ENCODE results near the gene DOP1B.

DNA sequence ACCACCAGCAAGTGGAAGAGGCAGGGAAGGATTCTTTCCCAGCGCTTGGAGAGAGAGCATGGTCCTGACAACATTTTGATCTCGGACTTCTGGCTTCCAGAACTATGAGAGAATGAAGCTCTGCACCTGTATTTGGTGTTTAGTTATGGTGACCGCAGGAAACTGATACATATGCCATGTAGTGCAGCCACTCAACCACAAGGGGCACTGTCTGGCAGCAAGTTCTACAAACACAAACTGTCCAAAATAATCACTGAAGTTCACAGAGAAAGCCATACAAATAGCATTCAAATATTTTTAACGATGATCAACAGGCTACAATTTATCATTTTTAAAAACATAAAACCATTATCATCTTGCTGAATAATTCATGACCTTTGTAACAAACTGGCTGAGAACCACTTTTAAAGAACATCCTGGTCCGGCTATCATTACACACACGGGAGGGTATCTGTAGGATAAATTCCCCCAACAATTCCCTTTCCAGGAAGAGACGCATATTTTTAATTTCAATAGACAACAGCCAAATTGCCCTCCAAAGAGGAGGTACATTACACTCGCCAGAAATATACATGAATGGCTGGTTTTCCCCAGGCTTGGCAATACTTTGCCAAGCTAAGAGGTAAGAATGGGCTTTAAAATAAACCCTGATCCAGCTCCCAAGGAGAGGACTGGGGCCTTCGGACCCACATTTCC, 31.0 kb upstream of the DOP1B start:
- TF ChIP-seq FOXK2 (IDR thresholded peaks at IDR 0.05) (no peak), FOXM1 (IDR thresholded peaks at IDR 0.05; ENCODE audit: borderline replicate concordance) (no peak), SP1 (IDR thresholded peaks at IDR 0.05) (no peak), ELF4 (IDR thresholded peaks at IDR 0.05) (no peak), TARDBP (IDR thresholded peaks at IDR 0.05) (no peak), BHLHE40 (IDR thresholded peaks at IDR 0.05; ENCODE audit: borderline replicate concordance) (no peak), SUZ12 (IDR thresholded peaks at IDR 0.05) (no peak), L3MBTL2 (conservative IDR thresholded peaks at IDR 0.05) (no peak), NFRKB (IDR thresholded peaks at IDR 0.05) (no peak), ARNT (IDR thresholded peaks at IDR 0.05) (no peak), ZNF384 (IDR thresholded peaks at IDR 0.05) (no peak), HDGF (IDR thresholded peaks at IDR 0.05; ENCODE audit: borderline replicate concordance) (no peak)

Data from HEK293T (cell line).